ENCODE measurements around the gene BTG3.

DNA sequence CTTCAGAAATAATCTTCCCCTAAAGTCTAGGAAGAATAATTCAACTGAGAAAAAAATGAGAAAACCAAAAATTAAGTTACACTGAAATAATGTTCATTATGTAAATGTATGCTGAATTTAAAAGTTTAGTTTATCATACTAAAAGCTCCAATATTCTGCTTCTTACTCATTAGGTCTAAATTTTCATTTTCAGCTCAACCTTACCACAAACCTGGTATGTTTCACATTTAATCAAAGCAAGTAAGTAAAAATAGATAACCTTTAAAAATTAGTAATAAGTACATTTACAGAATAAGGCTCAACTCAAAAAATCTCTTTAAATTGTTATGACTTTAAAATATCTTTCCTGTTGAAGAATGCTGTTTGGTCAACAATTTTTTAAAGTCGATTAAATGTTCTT is 15.0 kb downstream of the BTG3 start:
- no peak for TF ChIP-seq CTCF (IDR thresholded peaks at IDR 0.05)
- no peak for TF ChIP-seq POLR2A (IDR thresholded peaks at IDR 0.05)
- TF ChIP-seq POLR2AphosphoS5 (IDR thresholded peaks at IDR 0.05) = no peak
